Glutamatergic neuron (in vitro differentiated cells): ENCODE measurements around the gene NAPSA. TPM values are rescaled to one million over a fixed set of nuclear protein-coding genes. Genes with fewer than 3 reads are reported as not detected.

ENCODE experiments used
- DNase-seq: peaks from one replicate; pipeline ENCODE4 v3.0.0; 2022
- H3K27ac Mint-ChIP-seq: one replicate; pipeline ENCODE4 v1.8.0; 2020; ENCODE audit warnings: mild to moderate bottlenecking, mixed read lengths, inconsistent platforms; ENCODE audit not compliant: unreplicated experiment
- H3K27me3 Mint-ChIP-seq: one replicate; pipeline ENCODE4 v1.8.0; 2020; ENCODE audit warnings: mild to moderate bottlenecking, moderate library complexity, mixed read lengths, inconsistent platforms; ENCODE audit not compliant: unreplicated experiment
- H3K36me3 Mint-ChIP-seq: one replicate; pipeline ENCODE4 v1.8.0; 2020; ENCODE audit warnings: mild to moderate bottlenecking, mixed read lengths, inconsistent platforms; ENCODE audit not compliant: unreplicated experiment
- H3K4me1 Mint-ChIP-seq: one replicate; pipeline ENCODE4 v1.8.0; 2020; ENCODE audit warnings: mild to moderate bottlenecking, low read depth, mixed read lengths, inconsistent platforms; ENCODE audit not compliant: unreplicated experiment
- H3K4me3 Mint-ChIP-seq: one replicate; pipeline ENCODE4 v1.8.0; 2020; ENCODE audit warnings: mild to moderate bottlenecking, mixed read lengths, inconsistent platforms; ENCODE audit not compliant: unreplicated experiment
- H3K9me3 Mint-ChIP-seq: one replicate; pipeline ENCODE4 v1.8.0; 2020; ENCODE audit warnings: mild to moderate bottlenecking, moderate library complexity, mixed read lengths, inconsistent platforms; ENCODE audit not compliant: unreplicated experiment
- total RNA-seq: library from RNA; stranded (reverse); fragmentation: NEBNext Ultra II Directional; extraction: Animal tissue kit (Norgen Biotek cat#: 25700); gene quantifications from one replicate; pipeline ENCODE4 v1.2.1, GENCODE V29; 2021; ENCODE audit not compliant: unreplicated experiment
- TF ChIP-seq, protein P1 (sequence below): fragments of 200-600 bp; sonication (generic); IDR thresholded peaks from one replicate; pipeline ENCODE4 v1.5.0; 2021; ENCODE audit not compliant: partially characterized antibody, unreplicated experiment

Gene NAPSA
- total RNA-seq, 1 donor from 2014 or later: 0.88 TPM

DNA sequence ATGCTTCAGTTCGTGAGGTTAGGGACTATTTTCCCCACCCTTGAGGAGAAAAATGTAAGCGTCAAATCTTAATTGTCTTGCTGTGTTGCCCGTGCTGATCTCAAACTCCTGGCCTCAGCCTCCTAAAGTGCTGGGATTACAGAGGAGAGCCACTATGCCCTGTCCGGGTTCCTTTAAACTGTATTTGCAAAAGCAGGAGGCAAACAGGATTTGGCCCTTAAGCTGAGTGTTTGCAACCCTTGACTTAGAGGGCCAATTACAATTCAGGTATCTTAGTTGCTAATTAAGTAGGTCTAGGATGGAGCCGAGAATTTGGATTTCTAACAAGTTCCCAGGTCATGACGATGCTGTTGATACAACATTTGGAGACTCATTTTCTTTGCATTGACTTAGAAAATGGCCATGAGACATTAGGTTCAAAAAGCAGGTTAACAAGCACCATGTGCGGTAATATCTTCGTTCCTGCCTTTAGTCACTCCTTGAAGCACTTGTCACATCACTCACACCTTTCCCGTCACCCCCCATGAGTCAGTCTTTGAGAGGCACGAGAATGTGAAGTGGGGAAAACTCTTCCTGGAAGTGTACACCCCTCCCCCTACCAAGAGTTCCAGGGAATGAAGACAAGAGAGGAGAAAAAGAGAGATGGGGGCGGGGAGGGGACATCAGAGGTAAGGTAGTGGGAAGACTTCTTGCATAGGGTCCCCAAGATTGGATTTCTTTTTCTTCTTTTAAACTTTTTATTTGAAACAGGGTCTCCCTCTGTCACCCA lies 2.6 kb downstream of the NAPSA start:
- H3K27ac Mint-ChIP-seq: no peak overlapping the region
- no peaks in the 10 kb centered on the region for H3K36me3 Mint-ChIP-seq
- no peak overlapping the region for H3K4me3 Mint-ChIP-seq
- TF ChIP-seq, protein P1, sequence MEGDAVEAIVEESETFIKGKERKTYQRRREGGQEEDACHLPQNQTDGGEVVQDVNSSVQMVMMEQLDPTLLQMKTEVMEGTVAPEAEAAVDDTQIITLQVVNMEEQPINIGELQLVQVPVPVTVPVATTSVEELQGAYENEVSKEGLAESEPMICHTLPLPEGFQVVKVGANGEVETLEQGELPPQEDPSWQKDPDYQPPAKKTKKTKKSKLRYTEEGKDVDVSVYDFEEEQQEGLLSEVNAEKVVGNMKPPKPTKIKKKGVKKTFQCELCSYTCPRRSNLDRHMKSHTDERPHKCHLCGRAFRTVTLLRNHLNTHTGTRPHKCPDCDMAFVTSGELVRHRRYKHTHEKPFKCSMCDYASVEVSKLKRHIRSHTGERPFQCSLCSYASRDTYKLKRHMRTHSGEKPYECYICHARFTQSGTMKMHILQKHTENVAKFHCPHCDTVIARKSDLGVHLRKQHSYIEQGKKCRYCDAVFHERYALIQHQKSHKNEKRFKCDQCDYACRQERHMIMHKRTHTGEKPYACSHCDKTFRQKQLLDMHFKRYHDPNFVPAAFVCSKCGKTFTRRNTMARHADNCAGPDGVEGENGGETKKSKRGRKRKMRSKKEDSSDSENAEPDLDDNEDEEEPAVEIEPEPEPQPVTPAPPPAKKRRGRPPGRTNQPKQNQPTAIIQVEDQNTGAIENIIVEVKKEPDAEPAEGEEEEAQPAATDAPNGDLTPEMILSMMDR: no peak
- DNase-seq: no peak
- H3K4me1 Mint-ChIP-seq: no peaks in the 10 kb centered on the region
- peaks cover 7% of the 10 kb centered on the region for H3K9me3 Mint-ChIP-seq
- peaks cover 5% of the 10 kb centered on the region for H3K27me3 Mint-ChIP-seq

DNA sequence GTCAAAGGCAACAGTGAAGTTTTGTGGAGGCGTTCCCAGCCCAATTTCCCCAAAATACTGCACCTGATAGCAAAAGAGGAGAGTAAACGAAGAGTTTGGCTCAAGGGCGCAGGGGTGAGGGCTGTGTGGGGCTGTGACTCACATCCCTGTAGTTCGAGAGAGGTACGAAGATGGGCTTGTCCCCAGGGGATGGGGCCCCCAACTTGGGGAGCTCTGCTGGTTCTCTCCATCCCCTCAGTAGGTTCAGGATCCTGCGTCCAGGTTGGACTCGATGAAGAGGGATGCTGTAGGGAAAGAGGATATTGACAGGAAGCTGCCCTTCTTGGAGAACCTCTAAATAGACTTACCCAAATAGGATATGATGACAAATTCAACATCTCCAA lies 3.4 kb downstream of the NAPSA start:
- Mint-ChIP-seq H3K9me3 (peaks cover 7% of the 10 kb centered on the region), H3K4me1 (no peaks in the 10 kb centered on the region), H3K4me3 (no peak overlapping the region), H3K36me3 (no peaks in the 10 kb centered on the region), H3K27me3 (peaks cover 5% of the 10 kb centered on the region), H3K27ac (no peak overlapping the region)
- TF ChIP-seq, protein P1: no peak
- DNase-seq: no peak

DNA sequence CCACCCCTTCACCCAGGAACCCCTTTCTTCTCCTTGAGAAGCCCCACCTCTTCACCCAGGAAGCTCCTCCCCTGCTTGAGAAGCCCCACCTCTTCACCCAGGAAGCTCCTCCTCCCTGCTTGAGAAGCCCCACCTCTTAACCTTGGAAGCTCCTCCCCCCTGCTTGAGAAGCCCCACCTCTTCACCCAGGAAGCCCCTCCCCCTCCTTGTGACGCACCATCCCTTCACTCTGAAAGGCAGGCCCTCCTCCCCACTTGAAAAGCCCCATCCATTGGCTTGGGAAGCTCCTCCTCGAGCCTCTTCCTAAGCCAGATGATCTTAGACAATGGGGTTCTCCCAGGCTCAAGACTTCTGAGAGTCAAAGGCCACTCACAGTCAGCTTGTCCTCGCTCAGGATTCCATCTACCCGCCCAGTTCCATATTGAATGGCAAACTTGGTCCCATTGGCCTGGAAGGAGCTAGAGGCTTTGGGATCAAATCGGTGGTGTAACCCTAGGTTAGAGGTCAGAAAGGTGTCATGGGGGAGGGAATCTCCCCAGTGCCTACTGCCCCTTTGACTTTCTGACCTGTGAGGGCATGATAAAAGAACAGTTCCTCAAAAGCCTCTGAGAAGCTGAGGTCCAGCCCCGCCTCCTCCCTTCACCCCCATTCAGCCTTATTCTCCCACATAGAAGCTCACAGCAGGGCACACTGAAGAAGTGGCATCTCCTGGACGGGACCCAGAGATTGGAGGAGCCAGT lies 4.0 kb downstream of the NAPSA start:
- Mint-ChIP-seq H3K9me3 (peaks cover 7% of the 10 kb centered on the region), H3K27me3 (peaks cover 5% of the 10 kb centered on the region), H3K4me3 (no peak overlapping the region), H3K4me1 (no peaks in the 10 kb centered on the region), H3K27ac (no peak overlapping the region), H3K36me3 (no peaks in the 10 kb centered on the region)
- DNase-seq: no peak
- TF ChIP-seq, protein P1: no peak

DNA sequence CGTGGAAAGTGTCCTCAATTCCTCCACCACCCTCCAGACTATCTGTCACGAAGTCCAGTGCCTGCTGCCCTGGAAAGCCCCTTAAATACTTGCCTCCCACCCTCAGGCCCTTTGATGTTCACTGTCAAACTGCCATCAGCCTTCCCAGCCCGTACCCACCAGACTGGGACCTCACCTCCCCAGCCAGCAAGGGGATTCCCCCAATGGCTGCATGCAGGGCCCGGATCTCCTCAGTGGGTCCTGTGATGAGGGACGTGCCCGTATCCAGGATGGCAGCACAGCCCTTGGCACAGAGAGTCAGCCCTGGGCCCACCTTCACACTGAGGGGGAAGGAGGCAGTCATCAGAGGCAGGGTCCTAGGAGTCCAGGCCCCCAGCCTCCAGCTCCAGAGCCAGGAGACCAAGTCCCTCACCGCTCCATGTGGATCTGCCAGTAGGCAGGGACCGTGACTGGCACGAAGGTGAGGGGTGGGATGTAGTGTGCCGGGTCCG lies 6.1 kb downstream of the NAPSA start:
- H3K27me3 Mint-ChIP-seq: peaks cover 3% of the 10 kb centered on the region
- DNase-seq: no peak
- no peak overlapping the region for H3K4me3 Mint-ChIP-seq
- no peaks in the 10 kb centered on the region for H3K4me1 Mint-ChIP-seq
- H3K9me3 Mint-ChIP-seq: peaks cover 7% of the 10 kb centered on the region
- H3K27ac Mint-ChIP-seq: no peak overlapping the region
- TF ChIP-seq, protein P1: no peak
- H3K36me3 Mint-ChIP-seq: no peaks in the 10 kb centered on the region
